HUES48 (cell line): ENCODE measurements around the gene TMEM60.
"Not testable (repeated sequence)": the region's sequence is repeated elsewhere in the genome, so short reads cannot be mapped to it uniquely, and the experiment has no call there.

Experiments used
- H3K27ac ChIP-seq: one replicate; pipeline ENCODE4 v1.7.0; 2013; ENCODE audit warnings: low read depth, low read length, inconsistent platforms
- H3K27me3 ChIP-seq: 2 replicates; pipeline ENCODE4 v1.6.1; 2013; ENCODE audit warnings: mild to moderate bottlenecking, low read length; ENCODE audit not compliant: control insufficient read depth, insufficient read depth
- H3K36me3 ChIP-seq: 2 replicates; pipeline ENCODE4 v1.6.1; 2013; ENCODE audit warnings: low read length; ENCODE audit not compliant: control insufficient read depth, insufficient read depth
- H3K4me1 ChIP-seq: 2 replicates; pipeline ENCODE4 v1.6.1; 2013; ENCODE audit warnings: mild to moderate bottlenecking, low read length; ENCODE audit not compliant: control insufficient read depth, insufficient read depth
- H3K4me3 ChIP-seq: 2 replicates; pipeline ENCODE4 v1.5.1; 2013; ENCODE audit warnings: mild to moderate bottlenecking, low read depth, low read length
- H3K9ac ChIP-seq: 2 replicates; pipeline ENCODE4 v1.6.1; 2013; ENCODE audit warnings: mild to moderate bottlenecking, low read depth, low read length, moderate library complexity
- H3K9me3 ChIP-seq: 2 replicates; pipeline ENCODE4 v1.6.1; 2013; ENCODE audit warnings: low read length; ENCODE audit not compliant: control insufficient read depth, insufficient read depth

TMEM60 gene

DNA sequence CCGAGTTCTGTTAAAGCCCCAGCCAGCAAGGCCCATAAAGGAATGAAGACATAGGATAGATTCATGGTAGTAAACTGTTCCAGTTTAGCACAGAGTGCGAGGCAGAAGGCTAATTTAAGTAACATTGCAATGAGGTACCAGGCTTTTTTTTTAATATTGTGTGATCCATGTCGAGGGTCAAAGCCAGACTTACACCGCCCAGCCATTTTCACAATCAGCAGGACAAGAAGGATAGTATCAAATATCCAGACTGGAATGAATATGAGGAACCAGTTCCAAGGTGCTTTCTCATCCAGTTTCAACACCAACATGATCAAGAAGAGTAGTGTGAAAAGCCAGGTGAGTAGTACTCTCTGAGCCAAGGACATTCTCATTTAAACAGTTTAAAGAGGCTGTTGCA lies 4.2 kb downstream of the TMEM60 start:
- Histone ChIP-seq H3K4me1 (peaks cover 14% of the 10 kb centered on the region; the same call in 1 of the 2 replicates), H3K27me3 (no peaks in the 10 kb centered on the region), H3K4me3 (no peak overlapping the region), H3K27ac (no peak overlapping the region), H3K9me3 (no peaks in the 10 kb centered on the region), H3K36me3 (peaks cover 7% of the 10 kb centered on the region), H3K9ac (no peak overlapping the region)

- Histone ChIP-seq H3K27ac (peak overlapping the region; percentile 17), H3K27me3 (no peaks in the 10 kb centered on the region), H3K9me3 (no peaks in the 10 kb centered on the region), H3K4me3 (no peak overlapping the region), H3K4me1 (peaks cover 11% of the 10 kb centered on the region; the same call in 1 of the 2 replicates), H3K36me3 (peaks cover 7% of the 10 kb centered on the region), H3K9ac (no peak overlapping the region)
These were observed 6.3 kb downstream of the TMEM60 start for GRCh38 chr7:77791956-77792355.

GRCh38 chr7:77791336-77791735 lies 6.9 kb downstream of the TMEM60 start:
- H3K9me3 ChIP-seq, result no peaks in the 10 kb centered on the region
- H3K9ac ChIP-seq, result no peak overlapping the region
- no peaks in the 10 kb centered on the region for H3K27me3 ChIP-seq
- no peak overlapping the region for H3K4me3 ChIP-seq
- H3K36me3 ChIP-seq, result peaks cover 7% of the 10 kb centered on the region
- H3K27ac ChIP-seq, result peak overlapping the region; percentile 17
- peaks cover 11% of the 10 kb centered on the region; the same call in 1 of the 2 replicates for H3K4me1 ChIP-seq

GRCh38 chr7:77788327-77788902 lies 9.8 kb downstream of the TMEM60 start:
- Histone ChIP-seq H3K27me3 (no peaks in the 10 kb centered on the region), H3K9ac (no peak overlapping the region), H3K27ac (no peak overlapping the region), H3K4me1 (peaks cover 11% of the 10 kb centered on the region; the same call in 1 of the 2 replicates), H3K4me3 (no peak overlapping the region), H3K9me3 (no peaks in the 10 kb centered on the region; the same call in none of the 2 replicates), H3K36me3 (peaks cover 3% of the 10 kb centered on the region; the same call in 1 of the 2 replicates)

DNA sequence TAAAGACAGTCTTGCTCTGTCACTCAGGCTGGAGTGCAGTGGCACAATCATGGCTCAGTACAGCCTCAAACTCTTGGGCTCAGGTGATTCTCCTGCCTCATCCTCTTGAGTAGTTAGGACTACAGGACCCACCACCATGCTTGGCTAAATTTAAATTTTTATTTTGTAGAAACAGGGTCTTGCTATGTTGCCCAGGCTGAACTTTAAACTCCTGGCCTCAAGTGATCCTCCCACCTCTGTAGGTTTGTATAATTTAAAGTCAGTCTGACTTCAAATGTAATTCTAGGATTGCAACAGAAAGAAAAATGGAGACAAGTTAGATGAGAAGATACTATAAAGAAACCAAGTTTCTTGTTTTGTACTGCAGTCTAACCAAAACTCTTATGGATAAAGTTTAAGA lies 11.5 kb downstream of the TMEM60 start:
- no peak overlapping the region for H3K9ac ChIP-seq
- H3K9me3 ChIP-seq, result no peaks in the 10 kb centered on the region; the same call in none of the 2 replicates
- no peak overlapping the region for H3K4me3 ChIP-seq
- H3K4me1 ChIP-seq, result peaks cover 6% of the 10 kb centered on the region; the same call in 1 of the 2 replicates
- H3K36me3 ChIP-seq, result 0 out of 2 replicates have a peak, but pooled peaks cover 3% of the 10 kb centered on the region
- no peaks in the 10 kb centered on the region for H3K27me3 ChIP-seq
- no peak overlapping the region for H3K27ac ChIP-seq

- no peak overlapping the region for H3K9ac ChIP-seq
- H3K4me1 ChIP-seq, result no peaks in the 10 kb centered on the region
- H3K27ac ChIP-seq, result no peak overlapping the region
- 0 out of 2 replicates have a peak, but pooled peaks cover 8% of the 10 kb centered on the region for H3K36me3 ChIP-seq
- H3K4me3 ChIP-seq, result no peak overlapping the region
- H3K9me3 ChIP-seq, result no peaks in the 10 kb centered on the region; the same call in none of the 2 replicates
- H3K27me3 ChIP-seq, result no peaks in the 10 kb centered on the region
These were observed 12.2 kb downstream of the TMEM60 start for GRCh38 chr7:77786018-77786417.

GRCh38 chr7:77784426-77784825 lies 13.8 kb downstream of the TMEM60 start:
- not testable (repeated sequence) for H3K27ac ChIP-seq

GRCh38 chr7:77783545-77783944 lies 14.7 kb downstream of the TMEM60 start:
- peaks cover 25% of the 10 kb centered on the region for H3K36me3 ChIP-seq
- H3K4me3 ChIP-seq, result no peak overlapping the region
- H3K9me3 ChIP-seq, result no peaks in the 10 kb centered on the region; the same call in none of the 2 replicates
- no peaks in the 10 kb centered on the region for H3K27me3 ChIP-seq
- H3K4me1 ChIP-seq, result no peaks in the 10 kb centered on the region
- H3K9ac ChIP-seq, result no peak overlapping the region
- H3K27ac ChIP-seq, result no peak overlapping the region

More at GRCh38 chr7:77784426-77784825, 13.8 kb downstream of the TMEM60 start:
- not testable (repeated sequence) for H3K9me3 ChIP-seq, H3K4me1 ChIP-seq, H3K9ac ChIP-seq, H3K27me3 ChIP-seq, H3K4me3 ChIP-seq
- H3K36me3 ChIP-seq, result peaks cover 17% of the 10 kb centered on the region

DNA sequence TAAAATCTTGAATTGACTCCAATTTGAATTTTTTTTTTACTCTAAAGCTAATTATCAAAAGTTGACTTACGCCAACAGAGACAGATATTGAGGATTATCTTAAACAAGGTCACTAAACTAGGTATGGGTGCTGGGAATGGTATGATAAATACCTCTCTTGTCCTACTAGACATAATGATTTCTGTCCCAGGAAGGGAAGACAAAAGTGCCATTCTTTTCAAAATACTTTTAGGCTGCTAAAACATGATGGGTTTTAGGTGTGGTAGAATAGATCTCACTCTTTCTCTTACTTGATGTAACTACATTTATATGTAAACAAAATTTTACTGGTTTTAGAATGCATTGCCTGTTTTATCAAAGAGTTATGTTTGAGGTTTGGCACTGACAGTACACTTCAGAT lies 15.1 kb downstream of the TMEM60 start:
- H3K4me3 ChIP-seq, result no peak overlapping the region
- no peaks in the 10 kb centered on the region for H3K27me3 ChIP-seq
- H3K36me3 ChIP-seq, result peaks cover 30% of the 10 kb centered on the region
- no peaks in the 10 kb centered on the region for H3K4me1 ChIP-seq
- H3K9me3 ChIP-seq, result no peaks in the 10 kb centered on the region; the same call in none of the 2 replicates
- no peak overlapping the region for H3K9ac ChIP-seq
- H3K27ac ChIP-seq, result no peak overlapping the region

DNA sequence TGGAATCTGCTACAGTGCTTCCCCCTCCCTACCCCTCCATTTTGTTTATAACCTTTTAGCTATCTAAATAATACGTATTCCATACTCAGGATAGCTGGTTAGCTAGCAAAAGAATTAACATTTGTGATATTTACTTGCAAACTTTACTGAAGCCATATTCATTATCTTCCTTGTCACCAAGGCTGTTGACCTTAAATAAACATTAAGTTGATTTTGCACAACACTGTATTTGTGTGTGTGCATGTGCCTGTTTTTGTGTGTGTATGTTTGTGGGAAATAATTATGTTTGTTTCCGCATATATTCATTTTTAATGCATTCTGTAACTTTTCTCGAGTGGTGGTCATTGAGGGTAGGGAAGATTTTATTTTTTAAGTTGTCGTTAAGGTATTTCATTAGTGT lies 15.9 kb downstream of the TMEM60 start:
- Histone ChIP-seq H3K9me3 (no peaks in the 10 kb centered on the region; the same call in none of the 2 replicates), H3K4me1 (no peaks in the 10 kb centered on the region), H3K4me3 (no peak overlapping the region), H3K27ac (no peak overlapping the region), H3K9ac (no peak overlapping the region), H3K27me3 (no peaks in the 10 kb centered on the region), H3K36me3 (peaks cover 33% of the 10 kb centered on the region)

DNA sequence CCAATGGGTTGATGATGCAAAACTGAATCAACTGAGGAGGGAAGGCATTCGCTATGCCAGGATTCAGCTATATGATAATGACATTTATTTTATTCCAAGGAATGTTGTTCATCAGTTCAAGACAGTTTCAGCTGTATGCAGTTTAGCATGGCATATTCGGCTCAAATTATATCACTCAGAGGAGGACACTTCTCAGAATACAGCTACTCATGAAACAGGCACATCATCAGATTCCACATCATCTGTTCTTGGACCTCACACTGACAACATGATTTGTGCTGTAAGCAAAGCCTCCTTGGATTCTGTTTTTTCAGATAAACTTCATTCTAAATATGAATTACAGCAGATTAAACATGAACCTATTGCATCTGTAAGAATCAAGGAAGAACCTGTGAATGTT lies 19.7 kb downstream of the TMEM60 start:
- Histone ChIP-seq H3K36me3 (peaks cover 35% of the 10 kb centered on the region), H3K4me3 (no peak overlapping the region), H3K9ac (no peak overlapping the region), H3K9me3 (no peaks in the 10 kb centered on the region), H3K27ac (no peak overlapping the region), H3K4me1 (no peaks in the 10 kb centered on the region), H3K27me3 (no peaks in the 10 kb centered on the region)
